Stimulated activated naive CD8-positive, alpha-beta T cell treated with anti-CD3 and anti-CD28 coated beads, Interleukin-15, Interleukin-2, amounts not matched to agents 100 U/mL and 50 U/mL, for 24 hours (primary cell): Measurements from ENCODE around the gene KIRREL2.
A peak's percentile ranks its signal among the peaks of the same experiment; 100 is the strongest.
"Not testable (repeated sequence)": the region's sequence is repeated elsewhere in the genome, so short reads cannot be mapped to it uniquely, and the experiment has no call there.

ENCODE experiments used
- ATAC-seq: fragments of 150-1000 bp; cut with Tn5 transposase; one replicate; pipeline ENCODE4 v1.10.0; 2021
- DNase-seq: peaks from one replicate; pipeline ENCODE4 v3.0.0; 2021

The KIRREL2 gene

DNA sequence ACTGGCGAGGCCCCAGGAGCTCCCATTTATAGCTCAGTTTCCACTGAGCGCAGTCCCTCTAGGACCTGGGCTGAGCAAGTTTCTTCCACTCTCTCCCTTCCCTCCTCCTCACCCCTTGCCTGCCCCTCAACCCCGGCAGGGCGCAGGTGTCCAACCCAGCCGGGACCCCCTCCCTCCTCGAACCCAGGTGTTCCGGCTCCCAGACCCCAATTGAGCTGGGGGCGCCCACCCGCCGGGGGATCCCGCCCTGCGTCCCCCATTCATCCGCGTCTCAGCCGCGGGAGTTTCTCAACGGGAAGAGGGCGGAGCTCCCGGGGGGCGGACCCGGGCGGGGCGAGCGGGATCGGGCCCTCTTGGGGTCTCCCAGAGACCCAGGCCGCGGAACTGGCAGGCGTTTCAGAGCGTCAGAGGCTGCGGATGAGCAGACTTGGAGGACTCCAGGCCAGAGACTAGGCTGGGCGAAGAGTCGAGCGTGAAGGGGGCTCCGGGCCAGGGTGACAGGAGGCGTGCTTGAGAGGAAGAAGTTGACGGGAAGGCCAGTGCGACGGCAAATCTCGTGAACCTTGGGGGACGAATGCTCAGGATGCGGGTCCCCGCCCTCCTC lies at the start of gene KIRREL2:
KIRREL2 (plus strand) TSS at position 366 of the 604 bp plus-strand sequence; CDS start at position 575, 209 bp downstream.
- ATAC-seq (peak; percentile 60), DNase-seq (peak; percentile 60)

DNA sequence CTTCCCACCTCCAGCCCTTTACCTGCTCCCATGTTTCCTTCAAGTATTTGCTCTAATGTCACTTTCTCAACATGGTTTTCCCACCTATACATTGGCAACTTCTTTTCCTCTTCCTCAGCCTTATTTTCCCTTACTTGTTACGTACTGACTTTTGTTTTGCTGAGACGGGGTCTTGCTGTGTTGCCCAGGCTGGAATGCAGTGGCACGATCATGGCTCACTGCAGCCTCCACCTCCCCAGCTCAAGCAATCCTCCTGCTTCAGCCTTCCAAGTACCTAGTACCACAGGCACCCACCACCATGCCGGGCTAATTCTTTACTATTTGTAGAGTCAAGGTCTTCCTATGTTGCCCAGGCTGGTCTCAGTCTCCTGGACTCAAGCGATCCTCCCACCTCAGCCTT lies 49.1 kb upstream of the KIRREL2 start:
- ATAC-seq: no peak
- no peak for DNase-seq

DNA sequence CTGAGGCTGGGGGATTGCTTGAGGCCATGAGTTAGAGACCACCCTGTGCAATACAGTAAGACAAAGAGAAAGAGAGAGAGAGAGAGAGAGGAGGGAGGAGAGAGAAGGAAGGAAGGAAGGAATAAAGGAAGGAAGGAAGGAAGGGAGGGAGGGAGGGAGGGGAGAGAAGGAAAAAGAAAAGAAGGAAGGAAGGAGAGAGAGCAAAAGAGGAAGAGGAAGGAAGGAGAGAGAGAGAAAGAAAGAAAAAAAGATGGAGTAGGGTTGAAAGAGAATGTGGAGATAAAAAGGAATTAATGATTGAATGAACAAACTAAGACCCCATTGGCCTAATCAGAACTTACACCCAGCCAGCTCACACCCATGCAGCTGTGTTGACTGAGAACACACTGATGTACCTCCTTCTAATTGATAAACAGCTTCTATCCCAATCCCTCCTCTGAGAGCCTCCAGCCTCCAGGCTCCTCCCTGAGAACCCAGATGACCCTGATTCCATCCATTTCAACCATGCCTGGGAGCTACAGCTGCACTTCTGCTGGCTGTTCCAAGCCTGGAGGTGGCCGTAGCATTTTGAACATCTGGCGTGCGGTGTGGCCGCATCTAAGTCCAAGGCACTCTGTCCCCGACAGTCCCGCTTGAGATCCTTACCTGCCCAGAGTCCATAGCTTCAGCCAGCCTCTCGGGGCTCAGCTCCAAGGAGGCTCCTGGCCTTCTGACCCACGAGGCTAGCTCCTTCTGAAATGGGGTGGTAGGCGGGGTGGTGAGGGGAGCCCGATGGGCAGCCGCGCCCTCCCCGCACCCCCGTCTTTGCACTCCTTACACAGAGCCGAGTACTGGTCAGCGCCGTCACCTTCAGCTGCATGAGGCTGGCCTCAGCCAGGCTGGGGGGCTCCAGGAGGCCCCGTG lies 45.1 kb upstream of the KIRREL2 start:
- DNase-seq (no peak), ATAC-seq (peak; percentile 23)

DNA sequence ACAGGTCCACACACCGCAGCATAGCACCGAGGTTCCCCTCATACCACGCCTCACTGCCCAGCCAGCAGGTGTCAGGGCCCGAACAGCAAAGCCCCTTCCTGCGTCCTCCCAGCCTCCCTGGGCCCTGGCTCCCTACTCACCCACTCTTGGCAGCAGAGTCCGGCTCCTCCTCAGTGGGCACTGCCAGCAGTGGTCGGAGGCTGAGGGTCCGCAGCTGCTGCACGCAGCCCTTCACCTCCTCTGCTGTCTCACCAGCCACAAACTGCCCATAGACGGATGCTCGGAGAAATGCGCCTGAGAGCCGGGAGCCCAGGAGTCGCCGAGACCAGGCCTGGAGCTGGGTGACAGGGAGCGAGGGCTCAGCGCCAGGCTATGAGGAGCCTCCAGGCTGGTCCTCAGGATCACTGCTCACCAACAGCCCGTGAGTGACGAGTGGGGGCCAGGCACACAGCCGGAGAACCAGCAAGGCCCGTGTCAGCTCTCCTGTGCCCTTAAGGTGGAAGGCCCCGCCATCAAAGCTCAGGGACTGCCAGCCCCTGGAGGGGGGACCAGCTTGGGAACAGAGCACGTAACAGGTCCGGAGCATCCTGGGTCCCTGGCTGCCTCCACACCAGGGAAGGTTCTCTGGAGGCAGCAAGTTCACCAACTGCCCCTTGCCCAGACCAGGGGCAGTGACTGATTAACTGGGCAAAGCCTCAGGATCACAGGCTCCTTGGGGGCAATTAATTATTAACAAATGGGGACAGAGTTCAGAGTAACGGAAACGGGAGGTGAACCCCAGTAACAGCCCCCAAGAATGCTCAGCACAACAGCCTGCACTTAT lies 44.3 kb upstream of the KIRREL2 start, which contains the start of gene PRODH2:
PRODH2 (minus strand) TSS at position 626 of the 823 bp plus-strand sequence; CDS start at position 586, 40 bp downstream.
- DNase-seq (no peak), ATAC-seq (peak; percentile 23)

- ATAC-seq: no peak
- DNase-seq: no peak
These were observed 43.4 kb upstream of the KIRREL2 start for GRCh38 chr19:35813043-35813890.

GRCh38 chr19:35816262-35816661 lies 40.4 kb upstream of the KIRREL2 start:
- DNase-seq (no peak), ATAC-seq (no peak)

DNA sequence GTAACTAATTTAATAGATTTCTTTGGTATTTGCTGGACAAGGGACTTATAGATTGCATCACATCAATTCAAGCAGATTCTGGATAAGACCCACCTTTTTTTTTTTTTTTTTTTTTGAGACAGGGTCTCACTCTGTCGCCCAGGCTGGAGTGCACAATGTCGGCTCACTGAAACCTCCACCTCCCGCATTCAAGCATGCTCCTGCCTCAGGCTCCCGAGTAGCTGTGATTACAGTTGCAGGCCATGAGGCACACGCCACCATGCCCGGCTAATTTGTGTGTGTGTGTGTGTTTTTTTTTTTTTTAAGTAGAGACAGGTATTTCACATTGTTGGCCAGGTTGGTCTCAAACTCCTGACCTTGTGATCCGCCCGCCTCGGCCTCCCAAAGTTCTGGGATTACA lies 39.9 kb upstream of the KIRREL2 start:
- ATAC-seq: no peak
- DNase-seq: no peak

DNA sequence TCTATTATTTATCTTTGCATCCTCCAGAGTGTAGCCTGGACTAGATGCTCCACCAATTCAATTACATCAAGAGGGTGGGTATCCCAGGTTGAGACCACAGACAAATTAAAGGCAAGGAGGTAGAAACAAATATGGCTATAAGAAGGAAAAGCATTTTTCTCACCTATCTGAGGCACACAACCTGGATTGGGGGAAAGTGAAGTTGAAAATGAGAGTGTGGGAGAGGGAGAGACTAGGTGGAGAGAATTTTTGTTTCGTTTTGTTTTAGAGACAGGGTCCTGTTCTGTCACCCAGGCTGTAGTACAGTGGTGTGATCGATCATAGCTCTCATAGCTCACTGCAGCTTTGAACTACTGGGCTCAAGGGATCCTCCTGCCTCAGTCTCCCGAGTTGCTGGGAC lies 38.3 kb upstream of the KIRREL2 start:
- DNase-seq (no peak), ATAC-seq (no peak)

DNA sequence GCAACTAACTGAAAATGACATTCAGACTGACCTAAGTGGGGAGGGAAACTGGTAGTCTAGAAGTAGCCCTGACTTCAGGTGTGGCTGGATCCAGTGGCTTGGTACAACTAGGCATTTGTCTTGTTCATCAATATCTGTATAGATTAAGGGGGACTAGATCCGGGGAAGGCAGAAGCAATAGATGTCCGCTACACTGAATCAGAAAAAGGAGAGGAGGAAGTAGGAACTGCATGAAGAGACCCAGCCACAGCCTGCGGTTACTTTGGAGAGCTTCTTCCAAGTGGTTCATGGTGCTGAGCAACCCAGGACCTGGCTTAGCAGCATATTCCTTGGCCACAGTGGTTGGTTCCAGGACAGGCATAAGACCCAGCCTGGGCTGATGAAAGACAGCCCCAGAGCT lies 34.1 kb upstream of the KIRREL2 start:
- no peak for DNase-seq
- ATAC-seq: no peak

DNA sequence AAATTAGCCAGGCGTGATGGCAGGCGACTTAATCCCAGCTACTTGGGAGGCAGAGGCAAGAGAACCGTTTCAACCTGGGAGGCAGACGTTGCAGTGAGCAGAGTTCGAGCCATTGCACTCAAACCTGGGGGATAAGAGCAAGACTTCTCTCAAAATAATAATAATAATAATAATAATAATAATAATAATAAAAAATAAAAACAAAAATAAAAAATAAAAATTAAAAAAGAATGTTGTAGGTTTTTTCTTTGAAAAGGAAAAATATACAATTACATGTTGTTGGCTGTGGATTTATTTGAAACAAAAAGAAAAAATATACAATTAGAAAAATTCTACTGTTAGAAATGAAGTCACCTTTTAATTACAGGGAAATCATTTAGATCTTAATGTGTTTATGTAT lies 32.6 kb upstream of the KIRREL2 start:
- DNase-seq (no peak), ATAC-seq (no peak)

DNA sequence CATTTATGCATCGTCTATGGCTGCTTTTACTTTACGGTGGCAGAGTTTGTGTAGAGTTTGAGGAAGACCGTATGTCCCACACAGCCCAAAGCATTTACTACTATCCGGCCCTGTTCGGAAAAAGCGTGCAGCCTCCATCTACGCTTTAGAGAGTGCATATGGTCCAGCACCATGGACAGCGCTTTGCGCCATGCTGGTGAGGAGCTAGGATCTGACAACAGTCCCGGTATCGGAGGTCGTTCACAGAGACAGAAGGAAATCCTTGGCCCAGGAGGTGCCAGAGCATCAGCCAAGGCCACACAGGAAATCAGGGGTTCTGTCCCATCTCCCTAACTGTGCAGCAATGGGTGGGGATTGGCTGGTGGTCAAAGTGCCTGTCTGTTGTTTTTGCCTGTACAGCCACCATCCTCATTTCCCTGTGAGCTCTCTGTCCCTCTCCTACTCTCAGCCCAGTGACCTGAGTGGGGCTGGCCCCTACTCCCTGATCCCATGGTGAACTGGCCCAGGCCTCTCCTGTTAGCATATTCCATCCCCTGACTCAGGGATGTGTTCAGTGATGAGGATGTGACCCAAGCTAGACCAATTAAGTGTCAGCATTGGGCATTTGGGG lies 27.9 kb upstream of the KIRREL2 start:
- ATAC-seq (no peak), DNase-seq (peak; percentile 64)

GRCh38 chr19:35830986-35831385 lies 25.7 kb upstream of the KIRREL2 start:
- no peak for ATAC-seq
- no peak for DNase-seq

DNA sequence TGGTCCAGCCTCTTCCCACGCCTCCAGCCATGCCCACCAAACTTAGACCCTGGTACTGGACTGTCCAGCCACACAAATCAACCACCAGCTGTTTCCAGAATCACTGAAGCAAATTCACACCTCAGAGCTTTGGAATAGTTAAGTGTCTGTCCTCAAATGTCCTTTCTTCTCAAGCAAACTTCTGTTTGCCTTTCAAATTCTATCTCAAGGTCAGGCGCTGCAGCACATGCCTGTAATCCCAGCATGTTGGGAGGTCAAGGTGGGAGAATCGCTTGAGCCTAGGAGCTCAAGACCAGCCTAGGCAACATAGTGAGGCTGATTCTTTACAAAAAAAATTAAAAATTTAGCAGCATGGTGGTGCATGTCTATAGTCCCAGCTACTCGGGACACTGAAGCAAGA lies 24.7 kb upstream of the KIRREL2 start:
- no peak for DNase-seq
- no peak for ATAC-seq

DNA sequence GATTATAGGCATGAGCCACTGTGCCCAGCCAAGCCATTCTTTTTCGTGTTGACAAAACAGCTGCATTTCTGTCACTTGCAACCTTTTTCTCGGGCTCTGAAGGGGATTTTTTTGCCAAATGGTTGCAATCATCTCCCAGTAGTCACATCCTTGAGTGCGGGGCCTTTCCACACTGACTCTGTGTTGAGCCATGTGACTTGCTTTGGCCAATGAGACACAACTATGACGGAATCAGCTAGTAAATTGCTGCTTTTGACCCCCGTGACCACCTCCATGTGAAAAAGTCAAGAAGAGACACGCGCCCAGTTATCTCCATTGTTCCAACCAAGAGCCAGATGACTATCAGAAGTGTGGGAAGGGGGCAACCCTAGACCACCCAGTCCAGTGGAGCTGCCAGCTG lies 22.7 kb upstream of the KIRREL2 start:
- DNase-seq: no peak

DNA sequence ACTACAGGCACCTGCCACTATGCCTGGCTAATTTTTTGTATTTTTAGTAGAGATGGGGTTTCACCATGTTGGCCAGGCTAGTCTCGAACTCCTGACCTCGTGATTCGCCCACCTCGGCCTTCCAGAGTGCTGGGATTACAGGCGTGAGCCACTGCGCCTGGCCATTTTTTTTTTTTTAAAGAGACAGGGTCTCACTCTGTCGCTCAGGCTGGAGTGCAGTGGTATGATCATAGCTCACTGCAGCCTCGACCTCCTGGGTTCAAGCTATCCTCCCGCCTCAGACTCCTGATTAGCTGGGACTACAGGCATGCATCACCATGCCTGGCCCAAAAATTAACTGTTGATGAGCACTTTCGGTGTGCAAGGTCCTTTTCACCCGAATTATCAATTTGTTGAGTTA lies 20.6 kb upstream of the KIRREL2 start:
- DNase-seq, ATAC-seq: not testable (repeated sequence)

More for the DNA sequence above, 22.7 kb upstream of the KIRREL2 start:
- ATAC-seq: no peak

DNA sequence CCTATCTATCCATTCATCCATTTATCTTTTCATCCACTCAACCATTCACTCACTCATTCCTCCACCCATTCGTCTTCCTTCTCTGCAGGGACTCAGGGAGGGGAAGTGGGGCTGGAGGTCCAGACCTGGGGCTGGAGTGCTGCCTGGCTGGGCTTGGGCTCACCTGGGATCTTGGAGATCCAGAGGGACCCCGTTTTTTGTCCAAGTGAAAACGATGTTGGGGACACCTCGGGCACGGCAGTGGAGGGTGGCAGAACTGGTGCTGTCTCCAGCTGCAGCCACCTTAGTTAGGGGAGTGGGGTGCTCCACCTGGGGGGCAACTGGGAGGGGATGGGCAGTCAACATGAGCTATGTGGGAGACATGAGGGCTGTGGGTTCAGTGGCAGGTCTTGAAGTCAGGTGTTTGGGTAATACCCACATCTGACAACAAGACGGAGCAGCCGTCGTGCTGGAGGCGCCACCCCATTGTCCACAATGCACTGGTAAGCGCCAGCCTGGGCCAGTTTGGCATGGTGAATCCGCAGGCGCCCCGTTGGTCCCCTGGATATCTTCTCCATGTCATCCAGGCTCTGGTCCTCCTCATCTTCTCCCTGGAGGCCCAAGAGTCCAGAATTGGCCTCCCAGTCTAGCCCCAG lies 14.6 kb upstream of the KIRREL2 start:
- no peak for ATAC-seq
- DNase-seq: no peak

DNA sequence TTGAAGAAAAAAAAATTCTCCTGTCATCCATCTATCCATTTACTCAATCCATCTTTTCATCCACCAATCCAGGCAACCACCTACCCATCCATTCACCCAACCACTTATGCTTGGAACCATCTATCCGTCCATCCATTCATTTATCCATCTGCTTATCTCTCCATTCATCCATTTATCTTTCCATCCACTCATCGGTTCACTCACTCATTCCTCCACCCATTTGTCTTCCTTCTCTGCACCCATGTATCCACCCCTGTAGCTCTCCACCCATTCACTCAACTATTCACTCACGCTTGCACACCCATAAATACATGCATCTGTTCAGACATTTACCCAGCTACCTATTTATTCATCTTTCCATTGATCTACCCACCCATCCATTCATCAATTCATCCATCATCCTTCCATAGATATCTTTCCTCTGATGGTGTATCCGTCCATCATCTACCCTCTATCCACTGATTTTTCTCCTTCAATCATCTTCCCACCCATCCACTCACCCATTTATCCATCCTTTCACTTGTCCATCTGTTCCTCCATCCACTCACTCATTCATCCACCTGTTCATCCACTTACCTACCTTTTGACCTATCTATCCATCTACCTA lies 13.9 kb upstream of the KIRREL2 start:
- DNase-seq: no peak
- no peak for ATAC-seq

GRCh38 chr19:35843676-35844481 lies 12.8 kb upstream of the KIRREL2 start:
- ATAC-seq: no peak
- DNase-seq: no peak

GRCh38 chr19:35844482-35845214 lies 12.1 kb upstream of the KIRREL2 start:
- ATAC-seq: no peak
- no peak for DNase-seq
